Liver (tissue), 3 donors: Measurements from ENCODE around the gene DAD1.

Source experiments
- EGR1 ChIP-seq, 2 donors: IDR thresholded peaks; 2 replicates each; pipeline ENCODE4 v1.6.1; 2016 to 2018; ENCODE audit warnings: antibody characterized with exemption in 2 of 2, low read depth in 2 of 2
- GABPA ChIP-seq, 2 donors: IDR thresholded peaks in 1 of 2; conservative IDR thresholded peaks in 1 of 2; 2 replicates each; pipeline ENCODE4 v1.6.1; 2016; ENCODE audit warnings: antibody characterized with exemption in 2 of 2, mild to moderate bottlenecking in 1 of 2, moderate library complexity in 1 of 2
- JUND ChIP-seq, 2 donors: IDR thresholded peaks; 2 replicates each; pipeline ENCODE4 v1.6.1; 2016; ENCODE audit warnings: antibody characterized with exemption in 2 of 2
- SP1 ChIP-seq: IDR thresholded peaks from 2 replicates; pipeline ENCODE4 v1.6.1; 2018; ENCODE audit warnings: antibody characterized with exemption, mild to moderate bottlenecking
- TAF1 ChIP-seq: conservative IDR thresholded peaks from 2 replicates; pipeline ENCODE4 v1.6.1; 2016; ENCODE audit warnings: antibody characterized with exemption, mild to moderate bottlenecking
- TF ChIP-seq, protein P1 (sequence below): fragments of 150-350 bp; IDR thresholded peaks from 2 replicates; pipeline ENCODE4 v1.5.1; 2017; ENCODE audit warnings: improper control_type of control experiment, low read depth, low read length; ENCODE audit not compliant: missing input control
- TF ChIP-seq, protein P2 (sequence below): IDR thresholded peaks from 2 replicates; pipeline ENCODE4 v1.6.1; 2016; ENCODE audit warnings: antibody characterized with exemption
- donor health status: healthy.
- donor health status: healthy.

DNA sequence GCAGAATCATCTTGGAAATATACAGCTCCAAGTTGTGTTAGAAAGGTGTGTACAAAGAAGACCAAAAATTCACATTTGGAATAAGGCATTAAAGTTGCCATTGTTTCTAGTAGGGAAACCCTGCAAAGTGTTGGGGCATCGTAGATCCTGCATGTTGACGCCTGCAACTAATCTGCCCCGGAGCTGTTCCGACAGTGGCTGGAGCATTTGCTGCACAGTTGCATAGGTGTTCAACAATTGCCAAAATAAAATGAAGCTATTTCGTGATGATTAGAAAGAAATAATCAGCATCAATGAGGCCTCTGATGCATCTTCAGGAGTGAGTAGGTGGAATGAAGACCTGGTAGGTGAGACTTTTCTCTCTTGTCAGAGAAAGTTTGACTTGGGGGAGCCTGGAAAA lies 47.3 kb downstream of the DAD1 start:
- TF ChIP-seq, protein P1, sequence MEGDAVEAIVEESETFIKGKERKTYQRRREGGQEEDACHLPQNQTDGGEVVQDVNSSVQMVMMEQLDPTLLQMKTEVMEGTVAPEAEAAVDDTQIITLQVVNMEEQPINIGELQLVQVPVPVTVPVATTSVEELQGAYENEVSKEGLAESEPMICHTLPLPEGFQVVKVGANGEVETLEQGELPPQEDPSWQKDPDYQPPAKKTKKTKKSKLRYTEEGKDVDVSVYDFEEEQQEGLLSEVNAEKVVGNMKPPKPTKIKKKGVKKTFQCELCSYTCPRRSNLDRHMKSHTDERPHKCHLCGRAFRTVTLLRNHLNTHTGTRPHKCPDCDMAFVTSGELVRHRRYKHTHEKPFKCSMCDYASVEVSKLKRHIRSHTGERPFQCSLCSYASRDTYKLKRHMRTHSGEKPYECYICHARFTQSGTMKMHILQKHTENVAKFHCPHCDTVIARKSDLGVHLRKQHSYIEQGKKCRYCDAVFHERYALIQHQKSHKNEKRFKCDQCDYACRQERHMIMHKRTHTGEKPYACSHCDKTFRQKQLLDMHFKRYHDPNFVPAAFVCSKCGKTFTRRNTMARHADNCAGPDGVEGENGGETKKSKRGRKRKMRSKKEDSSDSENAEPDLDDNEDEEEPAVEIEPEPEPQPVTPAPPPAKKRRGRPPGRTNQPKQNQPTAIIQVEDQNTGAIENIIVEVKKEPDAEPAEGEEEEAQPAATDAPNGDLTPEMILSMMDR: no peak
- TF ChIP-seq, protein P2, sequence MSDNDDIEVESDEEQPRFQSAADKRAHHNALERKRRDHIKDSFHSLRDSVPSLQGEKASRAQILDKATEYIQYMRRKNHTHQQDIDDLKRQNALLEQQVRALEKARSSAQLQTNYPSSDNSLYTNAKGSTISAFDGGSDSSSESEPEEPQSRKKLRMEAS: no peak
- TF ChIP-seq EGR1 (IDR thresholded peaks at IDR 0.05; ENCODE audit: low read depth in 2 of 2): no peak
- TF ChIP-seq TAF1: no peak
- TF ChIP-seq GABPA (IDR thresholded peaks at IDR 0.05 in 1 of 2, conservative IDR thresholded peaks at IDR 0.05 in 1 of 2): no peak
- no peak for TF ChIP-seq SP1
- no peak for TF ChIP-seq JUND (IDR thresholded peaks at IDR 0.05)
